IMR-90 (cell line): ENCODE results near the gene MEGF11. TPM values are rescaled to one million over a fixed set of nuclear protein-coding genes. Genes with fewer than 3 reads are reported as not detected.

Source experiments
- ATAC-seq: fragments of 200-7000 bp; cut with Tn5 transposase; 2 replicates; pipeline ENCODE4 v1.9.1; 2020; ENCODE audit warnings: low read depth, mild to moderate bottlenecking, moderate library complexity
- BruUV-seq: library from RNA; stranded (reverse); fragments of 400-500 nt; replicated peaks from 2 replicates; lab custom pipeline; 2021; lab: Mats Ljungman, UMichigan
- CTCF ChIA-PET: fragments of 300-600 bp; formaldehyde crosslinking; extraction: SDS; loops from one replicate; lab custom pipeline; 2021; ENCODE audit warnings: antibody characterized with exemption; lab: Yijun Ruan, JAX
- POLR2A ChIA-PET: fragments of 300-600 bp; sonication (Branson Sonifier 250); formaldehyde crosslinking; loops from one replicate; lab custom pipeline; 2022; ENCODE audit warnings: antibody characterized with exemption; ENCODE audit not compliant: unreplicated experiment; lab: Charles Lee
- DNase-seq: peaks from one replicate; pipeline ENCODE4 v3.0.0; 2013
- H2AFZ ChIP-seq: replicated peaks from 2 replicates; pipeline ENCODE3; 2013; ENCODE audit warnings: low read length, mild to moderate bottlenecking; ENCODE audit not compliant: poor library complexity
- H2AK5ac ChIP-seq: 2 replicates; pipeline ENCODE4 v1.6.1; 2013; ENCODE audit warnings: low read depth, low read length, inconsistent platforms
- H2AK9ac ChIP-seq: replicated peaks from 2 replicates; pipeline ENCODE3; 2013; ENCODE audit warnings: mild to moderate bottlenecking, low read depth, low read length, moderate library complexity; ENCODE audit not compliant: poor library complexity
- H2BK120ac ChIP-seq: 2 replicates; pipeline ENCODE4 v1.6.1; 2013; ENCODE audit warnings: low read depth, low read length, inconsistent platforms
- H2BK15ac ChIP-seq: 3 replicates; pipeline ENCODE4 v1.6.1; 2013; ENCODE audit warnings: low read depth, low read length, inconsistent platforms
- H2BK20ac ChIP-seq: 2 replicates; pipeline ENCODE4 v1.6.1; 2013; ENCODE audit warnings: low read depth, mild to moderate bottlenecking, inconsistent platforms, low read length, moderate library complexity
- H2BK5ac ChIP-seq: 2 replicates; pipeline ENCODE4 v1.6.1; 2013; ENCODE audit warnings: mild to moderate bottlenecking, low read depth, low read length, inconsistent platforms; ENCODE audit not compliant: poor library complexity, severe bottlenecking
- H3K14ac ChIP-seq: replicated peaks from 2 replicates; pipeline ENCODE4 v1.6.1; 2013; ENCODE audit warnings: low read depth, low read length, inconsistent platforms
- H3K18ac ChIP-seq: 2 replicates; pipeline ENCODE4 v1.6.1; 2013; ENCODE audit warnings: low read depth, low read length, control low read depth
- H3K23ac ChIP-seq: 2 replicates; pipeline ENCODE4 v1.6.1; 2013; ENCODE audit warnings: low read depth, low read length, inconsistent platforms
- H3K27ac ChIP-seq: 2 replicates; pipeline ENCODE4 v1.5.1; 2013; ENCODE audit warnings: mild to moderate bottlenecking, control low read depth, low read length; ENCODE audit not compliant: insufficient read depth
- H3K27me3 ChIP-seq: 2 replicates; pipeline ENCODE4 v1.6.1; 2013; ENCODE audit warnings: low read length; ENCODE audit not compliant: control insufficient read depth, insufficient read depth
- H3K36me3 ChIP-seq: 2 replicates; pipeline ENCODE4 v1.6.1; 2013; ENCODE audit warnings: low read length, mixed read lengths; ENCODE audit not compliant: control insufficient read depth, insufficient read depth
- H3K4ac ChIP-seq: 2 replicates; pipeline ENCODE4 v1.6.1; 2013; ENCODE audit warnings: low read depth, low read length, inconsistent platforms
- H3K4me1 ChIP-seq: 2 replicates; pipeline ENCODE4 v1.6.1; 2013; ENCODE audit warnings: low read length, mixed read lengths; ENCODE audit not compliant: control insufficient read depth, insufficient read depth
- H3K4me2 ChIP-seq: 2 replicates; pipeline ENCODE4 v1.6.1; 2013; ENCODE audit warnings: low read depth, mild to moderate bottlenecking, control low read depth, low read length, moderate library complexity
- H3K4me3 ChIP-seq: 2 replicates; pipeline ENCODE4 v1.5.1; 2013; ENCODE audit warnings: low read depth, mild to moderate bottlenecking, control low read depth, low read length, moderate library complexity; ENCODE audit not compliant: insufficient read depth
- H3K56ac ChIP-seq: 2 replicates; pipeline ENCODE4 v1.6.1; 2013; ENCODE audit warnings: low read length, inconsistent platforms; ENCODE audit not compliant: insufficient read depth; ENCODE audit errors: extremely low read depth
- H3K79me1 ChIP-seq, 2 experiments: 2 replicates each; pipeline ENCODE4 v1.6.1; 2013; ENCODE audit warnings: low read length in 2 of 2, inconsistent platforms in 1 of 2, low read depth in 1 of 2
- H3K9ac ChIP-seq: 2 replicates; pipeline ENCODE4 v1.6.1; 2013; ENCODE audit warnings: low read depth, low read length, control low read depth
- H3K9me1 ChIP-seq: 2 replicates; pipeline ENCODE4 v1.6.1; 2013; ENCODE audit warnings: low read length, inconsistent platforms; ENCODE audit not compliant: insufficient read depth
- H3K9me3 ChIP-seq: 2 replicates; pipeline ENCODE4 v1.6.1; 2013; ENCODE audit warnings: low read length; ENCODE audit not compliant: control insufficient read depth, insufficient read depth
- H4K20me1 ChIP-seq: 2 replicates; pipeline ENCODE4 v1.6.1; 2013; ENCODE audit warnings: low read length, inconsistent platforms; ENCODE audit not compliant: insufficient read depth
- H4K5ac ChIP-seq: 2 replicates; pipeline ENCODE4 v1.6.1; 2013; ENCODE audit warnings: mild to moderate bottlenecking, low read depth, low read length, control low read depth
- H4K8ac ChIP-seq, 2 experiments: 2 replicates each; pipeline ENCODE4 v1.6.1; 2013; ENCODE audit warnings: low read depth in 2 of 2, low read length in 2 of 2, control low read depth in 1 of 2, inconsistent platforms in 1 of 2
- H4K91ac ChIP-seq: 2 replicates; pipeline ENCODE4 v1.6.1; 2013; ENCODE audit warnings: low read depth, low read length, inconsistent platforms; ENCODE audit not compliant: insufficient read depth
- CEBPB ChIP-seq: IDR thresholded peaks from 2 replicates; pipeline ENCODE4 v1.6.1; 2012; ENCODE audit warnings: low read depth, low read length, improper control_type of control experiment
- ELK1 ChIP-seq: fragments of 150-350 bp; IDR thresholded peaks from 2 replicates; pipeline ENCODE4 v1.6.1; 2016; ENCODE audit warnings: low read depth, mild to moderate bottlenecking, low read length, moderate library complexity, borderline replicate concordance
- NFE2L2 ChIP-seq: fragments of 150-350 bp; IDR thresholded peaks from 2 replicates; pipeline ENCODE4 v1.6.1; 2016; ENCODE audit warnings: low read depth, mild to moderate bottlenecking, low read length
- POLR2A ChIP-seq: IDR thresholded peaks from 2 replicates; pipeline ENCODE4 v1.6.1; 2012; ENCODE audit warnings: mild to moderate bottlenecking, low read depth, low read length
- RCOR1 ChIP-seq: IDR thresholded peaks from 2 replicates; pipeline ENCODE4 v1.6.1; 2012; ENCODE audit warnings: mild to moderate bottlenecking, low read length, improper control_type of control experiment; ENCODE audit not compliant: insufficient replicate concordance
- USF2 ChIP-seq: fragments of 150-350 bp; IDR thresholded peaks from 2 replicates; pipeline ENCODE4 v1.6.1; 2017; ENCODE audit warnings: mild to moderate bottlenecking, antibody characterized with exemption, low read length, low read depth
- WGBS, 2 experiments: methylation state at CpG; one replicate each; pipeline versions ENCODE4 v1.1.5 to v1.1.7; 2013; ENCODE audit warnings: missing lambda C conversion rate in 2 of 2; ENCODE audit not compliant: insufficient read length in 1 of 2; ENCODE audit errors: extremely low coverage in 2 of 2; 5-methylcytosine and 5-hydroxymethylcytosine counted together
- dilution Hi-C: fragments of 300-500 bp; cut with HindIII; formaldehyde crosslinking; loops from one replicate; pipeline ENCODE4 v1.14.3; 2018; ENCODE audit warnings: low sequenced_read_pairs; ENCODE audit not compliant: unreplicated experiment
- in situ Hi-C: fragments of 300-500 bp; cut with MboI; formaldehyde crosslinking; loops from 3 replicates; pipeline ENCODE4 v1.14.3; 2019; ENCODE audit warnings: low sequenced_read_pairs, inconsistent platforms, mixed read lengths
- intact Hi-C: fragments of 100-400 bp; cut with micrococcal nuclease; formaldehyde crosslinking; loops from 2 replicates; pipeline ENCODE4 v1.10.0; 2022
- polyA plus RNA-seq, 3 experiments: library from polyadenylated mRNA; depleted of rRNA; stranded (reverse); fragments of >200 nt; gene quantifications; 2 replicates each; pipeline ENCODE4 v1.2.3, GENCODE V29; 2012; ENCODE audit warnings: low replicate concordance in 1 of 3
- total RNA-seq: library from RNA; depleted of rRNA; stranded (reverse); fragments of >200 nt; gene quantifications from 2 replicates; pipeline ENCODE4 v1.2.3, GENCODE V29; 2012

MEGF11 gene
- total and polyA plus RNA-seq, 2 of the 4 experiments (the other 2 are of a cell fraction) = not detected

- POLR2A ChIA-PET = no interaction called here
- Histone ChIP-seq H2AFZ (no peak overlapping the region), H2AK5ac (no peak overlapping the region), H3K4me1 (no peaks in the 10 kb centered on the region), H3K79me1 (no peaks in the 10 kb centered on the region), H3K56ac (no peak overlapping the region), H2AK9ac (no peak overlapping the region), H2BK15ac (no peak overlapping the region), H3K18ac (no peak overlapping the region), H3K4me2 (no peak overlapping the region), H3K23ac (no peak overlapping the region), H3K4ac (no peak overlapping the region), H2BK5ac (no peak overlapping the region), H4K8ac (no peak overlapping the region), H3K9ac (no peak overlapping the region), H2BK20ac (no peak overlapping the region), H3K14ac (no peak overlapping the region), H3K4me3 (no peak overlapping the region), H4K91ac (no peak overlapping the region), H4K5ac (no peak overlapping the region), H3K9me3 (no peaks in the 10 kb centered on the region), H3K36me3 (no peaks in the 10 kb centered on the region), H4K20me1 (no peaks in the 10 kb centered on the region), H3K9me1 (0 out of 2 replicates have a peak, but pooled peaks cover 2% of the 10 kb centered on the region), H3K27me3 (peaks cover 58% of the 10 kb centered on the region), H3K27ac (no peak overlapping the region), H2BK120ac (no peak overlapping the region)
- ATAC-seq (no peak), DNase-seq (no peak)
- CTCF ChIA-PET = no interaction called here
- intact Hi-C loops = no loop called here
- dilution Hi-C loops = no loop called here
- 45% methylated on average over 6 of the region's 7 CpGs; no CpG with 5 or more reads in 1 of the 2 experiments for WGBS, 2 experiments
- TF ChIP-seq NFE2L2 (no peak), RCOR1 (no peak), USF2 (no peak), POLR2A (no peak), ELK1 (no peak), CEBPB (no peak)
- BruUV-seq = no TSS peak
- in situ Hi-C loops = no loop called here
These were observed 85.7 kb downstream of the MEGF11 start for GRCh38 chr15:66167854-66168253.
